GM23338 (cell line): ENCODE results near the gene ATP5MK. TPM values are rescaled to one million over a fixed set of nuclear protein-coding genes. Genes with fewer than 3 reads are reported as not detected.

Experiments used
- ATAC-seq: fragments of 200-7000 bp; cut with Tn5 transposase; 3 replicates; pipeline ENCODE4 v1.9.1; 2020
- DNase-seq: peaks from one replicate; pipeline ENCODE4 v3.0.0-alpha.2; 2015; ENCODE audit warnings: low spot score
- H2AFZ ChIP-seq: fragments of 200-600 bp; sonication (generic); 2 replicates; pipeline ENCODE4 v1.8.0; 2016; ENCODE audit warnings: antibody characterized with exemption, mild to moderate bottlenecking, moderate library complexity
- H3F3A ChIP-seq: fragments of 200-600 bp; sonication (generic); replicated peaks from 2 replicates; pipeline ENCODE4 v1.8.0; 2017; ENCODE audit warnings: antibody characterized with exemption, mixed run types, low read depth
- H3K27ac ChIP-seq: fragments of 200-600 bp; sonication (generic); 2 replicates; pipeline ENCODE4 v1.6.1; 2016; ENCODE audit warnings: low read depth
- H3K27me3 ChIP-seq: fragments of 200-600 bp; sonication (generic); 2 replicates; pipeline ENCODE4 v1.8.0; 2016; ENCODE audit warnings: mild to moderate bottlenecking, mixed run types, moderate library complexity; ENCODE audit not compliant: insufficient read depth
- H3K36me3 ChIP-seq: fragments of 200-600 bp; sonication (generic); 2 replicates; pipeline ENCODE4 v1.8.0; 2016; ENCODE audit warnings: mild to moderate bottlenecking; ENCODE audit not compliant: insufficient read depth
- H3K4me1 ChIP-seq: fragments of 200-600 bp; sonication (generic); 2 replicates; pipeline ENCODE4 v1.8.0; 2016; ENCODE audit warnings: mild to moderate bottlenecking, moderate library complexity; ENCODE audit not compliant: insufficient read depth
- H3K4me2 ChIP-seq: fragments of 200-600 bp; sonication (generic); 2 replicates; pipeline ENCODE4 v1.7.1; 2017; ENCODE audit warnings: mixed run types
- H3K4me3 ChIP-seq: fragments of 200-600 bp; sonication (generic); 2 replicates; pipeline ENCODE4 v1.6.1; 2016; ENCODE audit warnings: mixed run types
- H3K79me2 ChIP-seq: fragments of 200-600 bp; sonication (generic); replicated peaks from 2 replicates; pipeline ENCODE4 v1.8.0; 2017; ENCODE audit warnings: mild to moderate bottlenecking; ENCODE audit not compliant: insufficient read depth
- H3K9me2 ChIP-seq: fragments of 200-600 bp; sonication (generic); 2 replicates; pipeline ENCODE4 v1.8.0; 2017; ENCODE audit not compliant: insufficient read depth
- H4K20me1 ChIP-seq: fragments of 200-600 bp; sonication (generic); replicated peaks from 2 replicates; pipeline ENCODE4 v1.8.0; 2017; ENCODE audit warnings: mild to moderate bottlenecking; ENCODE audit not compliant: insufficient read depth
- H3K27ac Mint-ChIP-seq: 2 replicates; pipeline ENCODE4 v1.8.0; 2020; ENCODE audit warnings: inconsistent platforms, mild to moderate bottlenecking, moderate library complexity, mixed read lengths
- H3K27me3 Mint-ChIP-seq: 3 replicates; pipeline ENCODE4 v1.8.0; 2022; ENCODE audit warnings: low read depth, mild to moderate bottlenecking, moderate library complexity, mixed read lengths, inconsistent platforms; ENCODE audit not compliant: insufficient read depth, poor library complexity
- H3K36me3 Mint-ChIP-seq: 3 replicates; pipeline ENCODE4 v1.8.0; 2021; ENCODE audit warnings: low read depth, mild to moderate bottlenecking, inconsistent platforms, moderate library complexity, mixed read lengths
- H3K4me1 Mint-ChIP-seq: 3 replicates; pipeline ENCODE4 v1.8.0; 2020; ENCODE audit warnings: mild to moderate bottlenecking, inconsistent platforms, mixed read lengths
- H3K4me3 Mint-ChIP-seq: 3 replicates; pipeline ENCODE4 v1.8.0; 2021; ENCODE audit warnings: moderate library complexity, mild to moderate bottlenecking, inconsistent platforms, mixed read lengths
- H3K9me3 Mint-ChIP-seq: 3 replicates; pipeline ENCODE4 v1.8.0; 2020; ENCODE audit warnings: moderate library complexity, mild to moderate bottlenecking, inconsistent platforms, mixed read lengths
- CREB1 ChIP-seq: fragments of 250-450 bp; sonication (Bioruptor Pico); IDR thresholded peaks from 2 replicates; pipeline ENCODE4 v1.5.0; 2020; ENCODE audit warnings: low read depth, mild to moderate bottlenecking, moderate library complexity
- CTCF ChIP-seq, 2 experiments: fragments of 200-600 bp in 1 of 2; sonication (generic) in 1 of 2; conservative IDR thresholded peaks; 2 replicates each; pipeline versions ENCODE4 v1.5.1 to v1.6.1; 2016 to 2017; ENCODE audit warnings: antibody characterized with exemption in 2 of 2, low read depth in 2 of 2, mild to moderate bottlenecking in 2 of 2, moderate library complexity in 1 of 2
- ETS1 ChIP-seq: IDR thresholded peaks from 2 replicates; pipeline ENCODE4 v1.6.1; 2016; ENCODE audit warnings: antibody characterized with exemption
- EZH2 ChIP-seq: fragments of 200-600 bp; sonication (generic); IDR thresholded peaks from one replicate; pipeline ENCODE4 v1.8.0; 2017; ENCODE audit warnings: antibody characterized with exemption, mild to moderate bottlenecking, low read depth; ENCODE audit not compliant: unreplicated experiment
- EZH2phosphoT487 ChIP-seq: fragments of 200-600 bp; sonication (generic); IDR thresholded peaks from one replicate; pipeline ENCODE4 v1.8.1; 2018; ENCODE audit warnings: antibody characterized with exemption; ENCODE audit not compliant: unreplicated experiment
- JUNB ChIP-seq: IDR thresholded peaks from one replicate; pipeline ENCODE4 v1.6.1; 2016; ENCODE audit warnings: antibody characterized with exemption; ENCODE audit not compliant: unreplicated experiment
- NANOG ChIP-seq: IDR thresholded peaks from 2 replicates; pipeline ENCODE4 v1.6.1; 2016; ENCODE audit warnings: antibody characterized with exemption, borderline replicate concordance
- POLR2AphosphoS5 ChIP-seq: IDR thresholded peaks from 2 replicates; pipeline ENCODE4 v1.6.1; 2016; ENCODE audit warnings: antibody characterized with exemption, low read depth
- REST ChIP-seq: IDR thresholded peaks from one replicate; pipeline ENCODE4 v1.6.1; 2018; ENCODE audit warnings: antibody characterized with exemption; ENCODE audit not compliant: unreplicated experiment
- STAT1 ChIP-seq: IDR thresholded peaks from one replicate; pipeline ENCODE4 v1.6.1; 2016; ENCODE audit warnings: antibody characterized with exemption; ENCODE audit not compliant: unreplicated experiment
- ZNF114 ChIP-seq: fragments of 250-450 bp; sonication (Bioruptor Pico); IDR thresholded peaks from 2 replicates; pipeline ENCODE4 v1.5.0; 2020; ENCODE audit warnings: mild to moderate bottlenecking, moderate library complexity
- ZNF331 ChIP-seq: fragments of 250-450 bp; sonication (Bioruptor Pico); IDR thresholded peaks from 2 replicates; pipeline ENCODE4 v1.5.0; 2020; ENCODE audit warnings: low read depth, mild to moderate bottlenecking, moderate library complexity
- ZNF462 ChIP-seq: fragments of 250-450 bp; sonication (Bioruptor Pico); IDR thresholded peaks from 2 replicates; pipeline ENCODE4 v1.5.0; 2020; ENCODE audit warnings: mild to moderate bottlenecking, moderate library complexity
- polyA plus RNA-seq: library from polyadenylated mRNA; unstranded; fragments of >200 nt; fragmentation: Nextera tagmentation; extraction: Ambion mirVana; gene quantifications from 2 replicates; pipeline ENCODE4 v1.2.1, GENCODE V29; 2016
- total RNA-seq: library from RNA; depleted of rRNA; stranded (reverse); fragments of >200 nt; shearing (Covaris generic); gene quantifications from 2 replicates; pipeline ENCODE4 v1.2.3, GENCODE V29; 2014

ATP5MK gene
- total and polyA plus RNA-seq, 2 experiments from 2014 or later = 227 to 1,139 TPM

- peaks cover 5% of the 10 kb centered on the region for H3K27me3 Mint-ChIP-seq
- no peak overlapping the region for H2AFZ ChIP-seq
- no peak overlapping the region for H3K4me2 ChIP-seq
- H3K36me3 ChIP-seq = peaks cover 78% of the 10 kb centered on the region
- H3K27ac ChIP-seq = no peak overlapping the region; the same call in 1 of the 2 replicates
- no peaks in the 10 kb centered on the region for H3K79me2 ChIP-seq
- no peak overlapping the region for H3K4me3 Mint-ChIP-seq
- DNase-seq (no peak), ATAC-seq (no peak)
- H3K9me2 ChIP-seq = no peaks in the 10 kb centered on the region
- H4K20me1 ChIP-seq = peaks cover 30% of the 10 kb centered on the region
- TF ChIP-seq NANOG = no peak
- no peak for TF ChIP-seq ZNF462 (CRISPR knock-in tag)
- no peak for TF ChIP-seq CTCF (conservative IDR thresholded peaks at IDR 0.05; ENCODE audit: low read depth in 2 of 2)
- no peak for TF ChIP-seq ZNF331 (CRISPR knock-in tag)
- TF ChIP-seq POLR2AphosphoS5 = no peak
- TF ChIP-seq JUNB = no peak
- no peak for TF ChIP-seq STAT1
- no peak for TF ChIP-seq ZNF114 (CRISPR knock-in tag)
- no peak for TF ChIP-seq CREB1
- TF ChIP-seq REST = no peak
- TF ChIP-seq ETS1 = no peak
- TF ChIP-seq EZH2phosphoT487 = no peak
- TF ChIP-seq EZH2 = no peak
- H3K27ac Mint-ChIP-seq = no peak overlapping the region
- no peaks in the 10 kb centered on the region for H3K4me1 ChIP-seq
- no peaks in the 10 kb centered on the region for H3K4me1 Mint-ChIP-seq
- peaks cover 95% of the 10 kb centered on the region for H3K36me3 Mint-ChIP-seq
- no peak overlapping the region for H3K4me3 ChIP-seq
- no peaks in the 10 kb centered on the region for H3K27me3 ChIP-seq
- no peaks in the 10 kb centered on the region; the same call in 2 of the 3 replicates for H3K9me3 Mint-ChIP-seq
- no peaks in the 10 kb centered on the region; the same call in 1 of the 2 replicates for H3F3A ChIP-seq
Measured at GRCh38 chr10:103427866-103428265, 31.6 kb upstream of the ATP5MK start.
